Measurements from ENCODE around the gene ZNF385B.
"Not testable (repeated sequence)": the region's sequence is repeated elsewhere in the genome, so short reads cannot be mapped to it uniquely, and the experiment has no call there.

ZNF385B gene

DNA sequence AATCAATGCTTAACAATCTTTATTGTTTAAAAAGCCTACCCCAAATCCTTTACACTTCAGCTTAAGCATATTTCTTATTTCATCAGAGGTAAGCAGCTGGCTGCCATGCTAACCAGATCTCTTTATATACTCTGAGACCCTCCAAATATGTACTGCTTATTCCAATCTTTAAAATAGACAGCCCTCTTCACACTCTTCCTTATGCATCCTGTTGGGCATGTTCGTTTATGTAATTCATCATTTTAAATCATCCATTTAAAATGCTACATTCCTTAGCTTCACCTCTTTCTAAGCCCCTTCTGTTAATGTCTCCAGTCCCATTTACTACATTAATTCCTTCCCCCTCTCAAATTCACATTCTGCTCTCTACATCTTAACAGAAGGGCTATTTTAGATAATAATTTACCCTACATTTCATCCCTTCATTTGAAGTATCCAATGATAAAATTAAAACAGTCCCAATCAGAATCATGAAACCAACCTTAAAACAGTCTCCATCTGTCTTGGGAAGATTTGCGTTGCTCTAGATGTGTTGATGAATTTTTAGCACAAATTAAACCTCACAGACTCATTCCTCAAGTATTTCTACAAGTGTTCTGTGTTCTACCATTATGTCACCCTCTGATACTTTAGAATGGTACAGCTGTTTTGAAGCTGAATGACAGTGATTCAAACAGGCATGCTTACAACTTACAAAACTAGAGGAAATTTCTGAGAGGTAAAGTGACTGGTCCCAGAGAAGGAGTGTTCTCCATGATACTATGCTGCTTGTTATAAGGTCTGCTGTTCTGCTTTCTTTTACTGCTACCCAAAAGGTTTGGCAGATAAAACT lies 59.1 kb downstream of the ZNF385B start:
- DNase-seq (ENCODE audit: low read depth): no peak

DNA sequence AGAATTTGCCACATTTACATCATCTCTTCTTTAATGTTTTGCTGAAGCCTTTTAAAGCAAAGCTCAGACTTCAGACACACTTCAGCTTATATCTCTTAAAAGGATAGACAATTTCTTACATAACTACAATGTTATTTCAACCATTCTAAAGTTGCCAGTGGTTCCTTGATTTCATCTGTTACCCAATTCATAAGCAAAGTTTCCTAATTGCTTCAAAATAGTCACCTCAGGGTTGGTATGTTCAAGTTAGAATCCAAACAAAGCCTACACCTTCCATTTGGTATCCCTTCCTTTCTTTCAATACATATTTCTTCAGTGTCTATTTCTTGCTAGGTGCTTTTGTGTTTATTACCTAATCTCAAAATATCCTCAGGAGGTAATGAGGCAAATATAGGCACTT lies 60.6 kb downstream of the ZNF385B start:
- DNase-seq (ENCODE audit: low read depth): no peak

DNA sequence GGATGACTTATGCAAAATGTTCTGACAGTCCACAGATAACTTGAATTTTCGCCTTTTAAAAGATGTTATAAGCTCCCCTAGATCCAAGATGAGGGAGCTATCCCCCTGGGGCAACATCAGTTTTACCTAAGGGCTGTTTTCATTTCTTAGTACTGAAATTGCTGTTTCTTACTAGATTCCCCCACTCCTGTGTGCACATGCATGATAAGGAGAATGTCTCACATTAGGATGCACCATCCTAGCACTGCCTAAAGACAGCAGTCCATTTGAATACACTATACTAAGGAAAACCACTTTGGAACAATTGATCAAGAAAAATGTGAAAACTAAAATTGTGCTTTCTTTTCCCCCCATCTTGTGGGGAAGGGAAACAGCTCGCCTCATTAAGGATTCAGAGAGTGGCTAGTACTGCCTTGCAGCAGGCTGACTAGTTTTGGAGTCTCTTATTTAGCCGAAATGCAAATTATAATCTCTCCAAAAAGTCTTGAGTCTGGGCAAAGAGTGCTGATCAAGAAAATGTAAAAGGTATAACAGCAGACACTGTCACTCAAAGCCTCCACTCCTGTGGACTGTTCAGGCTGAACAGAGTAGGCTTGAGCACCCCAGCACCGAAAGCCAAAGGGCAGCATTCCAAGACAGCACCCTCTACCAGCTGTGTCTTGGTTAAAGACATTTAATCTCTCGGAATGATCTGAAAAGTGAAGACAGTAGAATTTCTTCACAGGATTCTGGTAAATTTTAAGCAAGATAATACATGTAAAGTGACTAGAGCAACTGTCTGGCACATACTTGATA lies 65.0 kb downstream of the ZNF385B start:
- no peak for DNase-seq (ENCODE audit: low read depth)

DNA sequence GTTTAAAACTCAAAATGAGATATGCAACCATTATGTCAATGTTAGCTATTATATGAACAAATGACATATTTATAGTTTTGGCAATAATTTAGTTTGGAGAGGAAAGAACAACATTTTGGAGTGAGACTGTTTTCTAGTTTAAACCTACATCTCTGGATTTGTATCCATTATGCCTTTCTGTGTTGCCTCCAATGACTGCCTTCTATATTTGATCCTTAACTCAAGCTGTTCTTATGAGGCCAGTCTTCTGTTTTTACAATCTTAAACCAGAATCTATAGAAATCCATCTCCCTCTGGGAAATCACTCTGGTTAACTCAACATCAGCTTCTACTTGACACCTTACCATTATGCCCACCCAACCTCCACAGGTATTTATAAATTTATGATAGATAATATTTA lies 67.5 kb downstream of the ZNF385B start:
- DNase-seq (ENCODE audit: low read depth): no peak

DNA sequence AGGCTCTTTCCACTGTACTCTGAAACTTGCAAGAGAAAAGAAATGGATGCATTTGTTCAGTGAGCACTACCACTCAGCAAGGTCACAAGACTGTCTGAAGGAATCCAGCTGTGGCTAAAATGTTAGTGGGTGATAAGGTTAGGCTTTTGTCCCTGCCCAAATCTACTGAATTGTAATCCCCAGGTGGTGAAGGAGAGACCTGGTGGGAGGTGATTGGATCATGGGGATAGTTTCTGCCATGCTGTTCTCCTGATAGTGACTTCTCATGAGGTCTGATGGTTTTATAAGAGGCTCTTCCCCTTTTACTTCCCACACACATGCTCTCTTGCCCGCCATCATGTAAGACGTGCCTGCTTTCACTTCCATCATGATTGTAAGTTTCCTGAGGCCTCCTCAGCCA lies 68.2 kb downstream of the ZNF385B start:
- DNase-seq (ENCODE audit: low read depth): no peak

DNA sequence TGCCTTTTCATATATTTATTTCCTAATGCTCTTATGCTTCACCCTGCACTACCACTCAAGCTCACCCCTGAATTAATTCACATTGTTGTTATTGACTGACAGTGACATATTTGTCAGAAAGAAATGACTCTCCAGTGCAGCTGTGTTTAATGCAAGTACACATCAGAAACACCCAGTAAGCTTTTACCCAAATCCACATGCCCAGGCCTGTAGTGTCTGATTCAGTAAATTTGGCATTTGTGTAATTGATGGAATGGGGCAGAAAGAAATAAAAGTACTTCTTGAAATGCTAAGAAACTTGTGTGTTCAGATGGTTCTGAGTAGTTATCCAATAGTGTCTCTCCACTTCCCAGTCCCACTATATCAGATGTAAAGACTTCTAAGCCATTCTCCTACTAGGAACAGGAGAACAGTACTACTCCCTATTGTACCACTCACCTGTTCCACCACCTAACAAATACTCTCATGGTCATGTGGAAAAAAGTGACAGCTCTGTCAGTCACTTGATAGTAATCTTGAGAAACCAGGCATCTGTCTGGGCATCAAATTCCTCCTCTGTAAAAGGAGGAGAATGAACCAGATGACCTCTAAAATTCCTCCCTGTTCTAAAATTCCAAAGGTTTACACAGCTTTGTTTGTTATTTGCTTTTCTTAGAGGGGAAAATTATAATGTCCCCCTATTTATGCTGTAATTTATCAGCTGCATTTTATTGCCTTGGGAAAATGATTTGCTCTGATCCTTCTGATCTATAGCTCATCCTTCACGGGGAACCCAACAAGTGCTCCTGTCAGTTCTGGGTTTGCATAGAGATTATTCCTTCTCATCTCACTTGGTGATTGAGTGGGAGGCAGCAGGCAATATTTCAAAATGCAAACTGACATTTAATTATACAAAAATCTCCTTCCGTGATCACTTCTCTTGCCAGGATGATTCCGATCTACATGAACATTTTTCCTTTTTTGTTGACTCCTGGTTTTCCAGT lies 70.9 kb downstream of the ZNF385B start:
- DNase-seq (ENCODE audit: low read depth): no peak

DNA sequence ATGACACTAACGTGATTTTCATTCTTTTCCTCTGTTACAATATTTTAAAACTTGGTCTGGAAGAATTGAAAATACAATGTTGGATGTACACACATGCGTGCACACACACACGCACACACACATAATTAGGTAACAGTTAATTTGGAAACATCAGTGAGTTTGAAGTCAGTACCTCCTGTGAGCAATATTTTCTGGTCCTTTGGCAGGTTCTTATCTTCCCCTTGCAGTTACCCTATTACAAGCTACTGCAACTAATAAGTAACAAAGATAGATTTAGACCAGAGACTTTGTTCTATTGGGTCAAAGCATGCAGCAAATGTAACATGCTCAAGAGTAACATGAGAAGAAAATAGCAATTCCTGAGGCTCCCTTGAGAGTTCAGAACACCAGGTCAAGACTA lies 73.3 kb downstream of the ZNF385B start:
- DNase-seq (ENCODE audit: low read depth): no peak

DNA sequence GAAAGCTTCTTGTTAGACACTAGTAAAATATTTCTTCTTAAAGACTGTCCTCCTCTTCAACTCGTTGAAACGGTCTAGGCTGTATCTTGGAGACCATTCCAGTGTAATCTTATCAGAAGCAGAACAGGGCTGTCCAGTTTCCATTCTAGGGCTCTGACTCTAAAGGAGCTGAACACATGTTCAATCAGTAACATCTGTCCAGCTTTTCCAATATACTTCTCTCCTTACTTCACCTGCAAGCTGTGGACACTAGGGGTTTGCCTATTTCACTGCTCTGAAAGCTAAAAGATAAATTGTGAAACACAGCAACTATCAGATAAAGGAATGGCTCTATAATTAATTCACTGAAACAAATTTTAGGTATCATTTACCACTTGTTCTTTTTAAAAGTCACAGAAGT lies 73.8 kb downstream of the ZNF385B start:
- DNase-seq (ENCODE audit: low read depth): no peak

DNA sequence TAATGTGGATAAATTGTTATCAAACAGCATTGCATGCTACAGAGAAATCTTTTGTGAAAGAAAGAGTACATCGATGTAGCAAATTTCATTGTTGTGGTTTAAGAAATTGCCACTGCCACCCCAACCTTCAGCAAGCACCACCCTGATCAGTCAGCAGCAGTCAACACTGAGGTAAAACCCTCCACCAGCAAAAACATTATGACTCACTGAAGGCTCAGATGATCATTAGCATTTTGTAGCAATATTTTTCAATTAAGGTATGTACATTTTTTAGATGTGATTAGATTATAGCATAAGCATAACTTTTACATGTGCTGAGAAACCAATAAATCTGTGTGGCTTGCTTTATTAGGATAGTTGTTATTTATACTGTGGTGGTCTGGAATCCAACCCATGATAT lies 75.5 kb downstream of the ZNF385B start:
- no peak for DNase-seq (ENCODE audit: low read depth)

DNA sequence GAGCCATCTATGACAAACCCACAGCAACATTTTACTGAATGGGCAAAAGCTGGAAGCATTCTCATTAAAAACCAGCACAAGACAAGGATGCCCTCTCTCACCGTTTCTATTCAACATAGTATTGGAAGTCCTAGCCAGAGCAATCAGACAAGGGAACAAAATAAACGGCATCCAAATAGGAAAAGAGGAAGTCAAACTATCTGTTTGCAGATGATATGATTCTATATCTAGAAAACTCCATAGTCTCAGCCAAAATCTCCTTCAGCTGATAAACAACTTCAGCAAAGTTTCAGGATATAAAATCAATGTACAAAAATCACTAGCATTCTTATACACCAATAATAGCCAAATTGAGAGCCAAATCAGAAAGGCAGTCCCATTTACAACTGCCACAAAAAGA lies 79.1 kb downstream of the ZNF385B start:
- not testable (repeated sequence) for DNase-seq (ENCODE audit: low read depth)

DNA sequence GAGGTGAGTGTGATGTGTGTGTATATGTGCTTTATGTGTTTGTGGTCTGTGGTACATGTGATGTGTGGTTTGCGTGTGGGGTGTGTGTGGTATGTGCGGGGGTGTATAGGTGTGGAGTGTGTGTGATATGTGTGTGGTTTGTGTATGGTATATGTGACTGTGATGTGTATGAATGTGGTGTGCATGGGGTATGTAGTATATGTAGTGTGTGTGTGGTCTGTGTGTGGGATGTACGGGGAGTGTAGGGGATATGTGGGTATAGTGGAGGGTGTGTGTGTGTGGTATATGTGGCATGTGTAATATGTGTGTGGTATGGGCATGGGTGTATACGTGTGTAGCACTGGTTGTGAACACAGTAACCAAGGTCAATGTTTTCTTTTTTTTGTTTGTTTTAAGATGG lies 87.4 kb downstream of the ZNF385B start:
- DNase-seq (ENCODE audit: low read depth): no peak

DNA sequence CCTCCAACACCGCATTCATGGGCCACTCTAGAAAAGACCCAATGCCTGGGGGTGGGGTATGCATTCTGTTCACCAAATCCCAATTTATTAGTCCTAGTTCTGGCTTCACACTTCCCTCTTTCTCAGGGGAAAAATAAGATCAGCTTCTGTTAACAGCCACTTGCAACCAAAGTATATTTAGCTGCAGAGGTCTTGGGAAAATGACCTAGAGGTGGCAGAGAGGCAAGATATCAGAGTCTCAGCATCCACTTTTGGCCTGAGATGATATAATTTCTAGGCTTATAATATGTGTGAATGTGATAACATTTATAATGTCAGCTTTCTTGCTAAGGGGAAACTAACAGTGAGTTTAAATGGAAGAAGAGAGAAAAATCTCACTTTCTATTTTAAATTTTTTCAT lies 89.1 kb downstream of the ZNF385B start:
- no peak for DNase-seq (ENCODE audit: low read depth)

DNA sequence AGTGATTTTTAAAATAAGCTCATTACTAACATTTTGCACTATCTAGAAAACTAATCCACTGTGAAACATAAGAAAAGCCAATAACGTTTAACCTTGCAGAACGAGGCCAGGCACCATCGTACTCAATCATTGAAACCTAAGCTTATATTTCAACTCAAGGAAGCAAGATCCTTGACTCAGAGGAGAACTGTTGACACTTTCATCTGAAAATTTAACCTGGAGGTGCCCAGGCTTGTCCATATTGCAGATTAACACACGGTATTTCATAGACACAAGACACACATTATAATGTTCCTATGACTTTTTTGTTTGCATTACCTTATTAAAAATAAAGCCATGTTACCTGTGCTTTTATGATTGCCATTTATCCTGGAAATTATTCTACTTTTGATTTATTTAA lies 89.6 kb downstream of the ZNF385B start:
- no peak for DNase-seq (ENCODE audit: low read depth)

DNA sequence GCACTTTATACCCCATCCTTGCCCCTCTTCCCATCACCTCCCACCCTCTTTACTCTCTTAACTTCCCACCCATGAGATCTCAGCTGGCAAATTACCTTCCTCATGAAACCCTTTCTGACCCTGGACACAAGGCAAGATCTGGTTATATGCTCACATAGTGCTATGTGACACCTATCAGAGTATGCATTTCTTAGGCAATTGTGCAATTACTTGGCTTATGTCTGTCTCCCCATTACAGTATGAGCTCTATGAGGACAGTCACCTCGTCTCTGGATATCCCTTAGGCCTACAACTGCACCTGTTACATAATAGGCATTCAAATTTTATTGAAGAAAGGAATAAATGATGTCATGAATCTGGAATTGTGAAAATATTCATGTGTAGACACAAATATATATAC lies 91.4 kb downstream of the ZNF385B start:
- no peak for DNase-seq (ENCODE audit: low read depth)

DNA sequence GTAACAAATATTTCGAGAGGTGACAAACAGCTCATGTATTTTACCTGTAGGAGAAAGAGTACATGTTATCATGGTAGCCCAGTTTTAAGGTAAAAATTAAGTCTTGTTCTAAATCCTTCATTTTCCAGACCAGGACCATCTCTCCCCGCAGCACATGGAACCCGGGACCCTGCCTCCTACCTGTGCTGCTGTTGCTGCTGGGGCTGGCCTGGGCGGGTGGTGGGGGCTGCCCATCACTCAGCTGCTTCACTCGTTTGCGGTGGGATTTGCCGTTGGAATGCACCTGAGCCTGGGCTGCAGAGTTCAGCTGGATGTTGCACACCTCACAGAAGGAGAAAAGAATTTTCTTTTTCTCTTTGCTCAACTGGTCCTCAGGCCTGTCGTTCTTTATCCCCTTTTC lies 92.1 kb downstream of the ZNF385B start:
- DNase-seq (ENCODE audit: low read depth): no peak

DNA sequence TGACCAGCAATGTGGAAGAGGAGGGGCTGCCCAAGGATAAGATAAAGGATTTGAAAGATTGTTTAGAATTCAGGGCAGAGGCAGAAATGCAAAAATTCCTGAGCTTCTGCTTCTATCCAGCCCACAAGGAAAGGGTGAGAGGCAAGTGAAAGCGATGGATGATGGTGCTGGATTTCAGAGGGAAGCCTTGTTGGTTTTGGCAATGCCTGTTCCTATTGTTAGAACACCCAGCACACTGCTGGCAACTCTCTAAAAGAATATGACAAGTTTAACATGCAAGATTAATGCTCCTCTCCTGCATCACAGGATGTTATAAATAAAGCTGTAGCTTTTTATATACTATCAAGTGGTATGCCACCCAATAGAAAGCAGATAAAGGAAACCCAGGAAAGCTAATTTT lies 92.6 kb downstream of the ZNF385B start:
- DNase-seq (ENCODE audit: low read depth): no peak

DNA sequence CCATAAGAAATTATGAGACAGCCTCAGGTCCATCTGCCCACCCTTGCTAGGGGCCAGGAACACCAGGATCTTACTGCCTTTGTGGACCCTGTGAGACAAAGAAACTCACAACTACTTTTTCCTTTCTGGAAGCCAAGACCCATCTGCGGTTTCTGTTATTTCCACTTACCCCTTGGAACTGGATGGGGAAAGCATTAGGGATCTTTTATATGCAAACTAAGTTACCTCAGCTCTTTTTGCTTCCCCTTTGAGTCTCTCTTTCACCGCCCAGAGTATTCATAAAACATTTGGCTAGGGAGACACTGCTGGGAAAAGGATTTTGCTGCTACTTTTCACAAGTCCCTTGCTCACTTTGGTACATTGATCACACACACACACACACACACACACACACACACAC lies 95.7 kb downstream of the ZNF385B start:
- no peak for DNase-seq (ENCODE audit: low read depth)

DNA sequence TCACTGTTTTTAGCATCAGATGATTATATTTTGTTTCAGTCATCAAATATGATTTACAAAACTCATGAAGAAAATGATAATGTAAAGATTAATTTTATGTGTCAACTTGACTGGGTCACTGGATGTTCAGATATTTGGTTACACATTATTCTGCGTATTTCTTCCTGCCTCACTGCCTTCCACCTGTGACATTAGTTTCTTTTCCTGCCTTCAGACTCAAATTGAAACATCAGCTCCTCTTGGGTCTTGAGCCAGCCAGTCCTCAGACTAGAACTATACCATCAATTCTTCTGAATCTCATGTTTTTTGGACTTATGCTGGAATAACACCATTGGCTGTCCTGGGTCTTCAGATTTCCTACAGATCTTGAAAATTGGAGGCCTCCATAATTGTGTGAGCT lies 96.7 kb downstream of the ZNF385B start:
- DNase-seq (ENCODE audit: low read depth): no peak

DNA sequence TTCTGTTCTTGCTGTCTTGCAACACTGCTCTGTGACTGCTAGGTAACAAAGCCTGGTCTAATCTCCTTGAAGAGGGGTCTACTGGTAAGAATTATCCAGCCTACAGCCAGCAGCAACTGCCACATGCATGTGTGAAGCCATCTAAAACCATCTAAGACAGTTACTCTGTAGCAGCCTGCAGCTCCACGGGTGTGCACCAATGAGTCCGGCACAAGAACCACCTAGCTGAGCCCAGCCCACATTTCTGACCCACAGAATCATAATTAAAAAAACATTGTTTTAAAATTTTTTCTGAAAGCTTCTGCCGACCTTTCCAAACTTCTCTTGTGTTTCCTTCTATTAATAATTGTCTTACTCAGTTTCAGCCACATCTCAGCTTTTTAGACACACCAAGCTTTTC lies 102.8 kb downstream of the ZNF385B start:
- no peak for DNase-seq (ENCODE audit: low read depth)

DNA sequence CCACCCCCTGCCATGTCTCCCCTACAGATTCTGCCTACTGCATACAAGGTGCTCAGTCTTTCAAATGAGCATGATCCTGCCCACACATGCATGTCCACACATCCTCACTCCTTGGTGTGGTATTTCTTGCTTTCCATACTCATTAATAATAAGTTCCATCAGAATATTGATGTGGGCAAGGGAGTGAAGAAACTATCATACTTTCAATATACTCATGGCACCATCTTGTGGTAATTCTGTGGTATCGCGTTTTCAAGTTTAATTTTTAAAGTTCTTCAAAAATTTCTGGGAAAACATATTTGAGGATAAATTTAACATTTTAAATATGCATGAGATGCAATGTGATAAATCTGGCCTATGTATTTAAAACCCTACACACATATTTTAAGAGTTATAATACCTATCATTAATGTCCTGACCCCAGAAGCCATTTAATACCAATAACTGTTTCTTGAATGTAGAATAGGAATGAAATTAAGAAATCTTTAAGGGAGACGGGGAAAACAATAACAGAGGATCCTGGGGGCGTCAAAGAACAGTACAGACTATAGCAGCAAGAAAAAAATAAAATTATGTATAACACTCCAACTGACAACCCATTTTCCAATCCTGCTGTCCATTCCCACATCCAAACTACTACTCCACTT lies 110.1 kb downstream of the ZNF385B start:
- no peak for DNase-seq (ENCODE audit: low read depth)

DNA sequence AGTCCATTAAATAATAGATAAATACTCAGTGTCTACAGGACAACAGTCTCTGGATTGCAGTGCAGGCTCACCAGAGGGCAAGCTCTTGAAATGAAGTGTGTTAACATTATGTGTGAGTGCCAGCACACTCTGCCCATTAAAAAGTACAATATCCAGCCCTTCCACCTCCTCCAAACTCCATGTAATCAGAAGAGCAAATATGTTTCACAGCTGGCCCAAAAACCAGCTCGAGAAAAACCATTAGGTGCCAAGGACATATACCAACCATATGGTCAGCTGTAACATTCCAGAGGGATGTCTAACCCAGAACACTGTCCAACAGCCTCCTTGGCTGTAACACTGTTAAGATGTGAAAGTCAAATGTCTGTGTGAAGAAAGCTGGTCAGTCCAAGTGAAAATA lies 112.2 kb downstream of the ZNF385B start:
- DNase-seq (ENCODE audit: low read depth): no peak

DNA sequence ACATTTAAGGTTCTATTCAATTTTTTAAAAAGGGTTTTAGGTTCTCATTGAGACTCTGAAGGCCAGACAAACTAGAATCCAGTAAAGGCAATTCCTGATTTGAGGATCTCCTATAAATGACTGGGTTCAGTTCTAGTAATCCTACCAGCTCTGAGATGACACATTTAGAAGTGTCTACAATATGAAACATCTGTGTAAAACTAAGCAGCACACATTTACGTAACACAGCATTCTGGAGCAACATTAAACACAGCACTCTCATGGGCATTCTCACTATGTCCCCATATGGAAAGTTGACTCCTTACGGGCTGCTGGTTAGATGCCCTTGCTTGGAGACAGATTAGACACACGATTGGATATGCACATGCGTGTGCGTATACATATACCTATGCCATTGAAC lies 114.4 kb downstream of the ZNF385B start:
- no peak for DNase-seq (ENCODE audit: low read depth)
